Activated CD4-positive, alpha-beta T cell treated with anti-CD3 and anti-CD28 coated beads for 4 hours (primary cell): ENCODE results near the gene CABP2.

Experiments used
- DNase-seq, 2 donors: peaks; one replicate each; pipeline ENCODE4 v3.0.0-alpha.2; 2020

CABP2 gene

DNA sequence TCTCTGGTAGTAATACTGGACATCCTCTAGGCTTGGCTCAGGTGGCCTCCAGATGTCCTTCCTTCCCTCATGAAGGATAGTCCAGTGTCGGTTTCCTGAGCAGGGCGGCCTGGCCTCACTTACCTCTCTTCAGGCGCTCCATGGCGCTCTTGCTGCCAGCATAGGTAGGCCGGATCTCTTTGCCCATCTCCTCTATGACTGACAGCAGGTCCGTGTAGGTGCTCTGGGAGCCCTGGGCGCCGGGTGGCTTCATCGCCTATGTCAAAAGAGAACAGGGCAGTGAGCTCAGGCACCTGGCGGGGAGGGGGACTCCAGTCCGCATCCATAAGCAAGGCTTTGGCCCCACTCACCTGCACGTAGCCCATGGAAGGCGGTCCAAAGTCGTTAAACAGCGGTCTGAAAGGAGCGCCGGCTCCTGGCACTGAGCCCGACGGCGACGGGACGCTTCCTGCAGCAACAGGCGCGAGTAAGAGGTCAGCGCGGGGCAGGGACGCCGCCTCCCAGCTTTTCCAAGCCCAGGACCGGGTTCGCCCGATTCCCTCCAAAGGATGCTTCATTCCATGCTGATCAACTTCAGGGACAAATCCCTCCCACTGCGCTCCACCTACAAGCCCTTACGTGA, 15.9 kb downstream of the CABP2 start:
- no peak for DNase-seq

DNA sequence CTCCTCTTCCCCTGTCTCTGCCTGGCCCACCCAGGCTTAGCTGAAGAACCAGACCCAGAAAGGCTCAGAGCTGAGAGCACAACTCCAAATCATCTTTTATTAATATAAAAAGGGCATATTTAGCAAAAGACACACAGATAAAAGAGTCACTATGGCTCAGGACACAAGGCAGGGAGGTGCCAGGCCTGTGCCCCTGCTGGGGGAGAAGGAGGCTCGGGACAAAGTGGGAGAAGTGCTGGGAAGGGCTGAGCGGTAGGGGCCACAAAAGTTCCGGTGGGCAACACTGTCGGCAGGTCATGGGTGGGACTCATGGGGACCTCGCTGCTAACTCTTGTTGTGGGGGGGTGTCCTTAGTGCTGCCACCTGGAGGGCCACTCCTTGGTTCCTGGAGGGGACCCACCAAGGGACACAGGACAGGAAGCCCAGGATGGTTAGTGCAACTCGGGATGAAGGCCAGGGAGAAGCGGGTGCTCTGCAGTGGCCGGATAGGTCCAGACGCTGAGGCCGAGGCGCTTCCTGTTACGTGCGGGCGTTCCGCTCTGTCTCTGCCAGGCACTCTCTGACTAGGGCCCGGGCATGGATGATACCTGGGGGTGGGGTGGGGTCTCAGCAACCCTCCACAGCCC, 16.7 kb downstream of the CABP2 start:
- no peak for DNase-seq

DNA sequence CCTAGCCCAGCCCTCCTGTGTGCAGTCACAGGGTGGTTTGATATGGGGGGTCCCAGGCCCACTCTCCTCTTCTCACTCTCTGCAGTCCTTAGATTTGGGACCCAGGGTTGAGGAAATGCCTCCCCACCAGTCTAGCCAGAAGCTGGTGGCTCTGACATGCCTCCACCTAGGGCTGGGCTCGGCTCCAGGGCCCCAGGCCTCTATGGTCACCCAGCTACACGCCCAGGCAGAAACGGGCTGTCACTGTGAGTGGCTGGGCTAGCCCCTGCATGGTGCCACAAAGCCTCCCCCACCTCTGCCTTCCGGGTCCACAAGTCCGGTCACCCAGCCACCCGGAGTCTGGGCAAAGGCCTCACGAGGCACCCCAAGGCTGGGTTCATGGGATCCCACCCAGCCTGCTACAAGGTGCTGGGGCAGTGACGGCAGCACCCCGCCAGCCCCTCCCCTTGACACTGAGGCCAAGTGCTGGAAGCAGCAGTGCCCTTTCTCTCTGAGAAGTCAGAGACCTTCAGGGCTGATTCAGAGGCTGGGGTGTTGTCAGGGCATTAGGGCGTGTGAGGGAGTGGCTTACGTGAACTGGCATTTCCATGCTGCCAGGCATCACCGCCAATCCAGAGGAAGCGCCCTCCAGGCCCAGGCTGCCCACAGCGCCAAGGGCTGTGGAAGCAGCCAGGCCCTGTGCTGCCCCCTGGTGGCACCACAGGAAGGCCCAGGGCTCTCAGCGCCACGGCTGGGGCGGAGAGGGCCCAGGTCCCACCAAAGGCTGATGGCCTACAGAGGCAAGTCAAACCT, 17.4 kb downstream of the CABP2 start:
- peak; percentile 87 to 89 for DNase-seq

DNA sequence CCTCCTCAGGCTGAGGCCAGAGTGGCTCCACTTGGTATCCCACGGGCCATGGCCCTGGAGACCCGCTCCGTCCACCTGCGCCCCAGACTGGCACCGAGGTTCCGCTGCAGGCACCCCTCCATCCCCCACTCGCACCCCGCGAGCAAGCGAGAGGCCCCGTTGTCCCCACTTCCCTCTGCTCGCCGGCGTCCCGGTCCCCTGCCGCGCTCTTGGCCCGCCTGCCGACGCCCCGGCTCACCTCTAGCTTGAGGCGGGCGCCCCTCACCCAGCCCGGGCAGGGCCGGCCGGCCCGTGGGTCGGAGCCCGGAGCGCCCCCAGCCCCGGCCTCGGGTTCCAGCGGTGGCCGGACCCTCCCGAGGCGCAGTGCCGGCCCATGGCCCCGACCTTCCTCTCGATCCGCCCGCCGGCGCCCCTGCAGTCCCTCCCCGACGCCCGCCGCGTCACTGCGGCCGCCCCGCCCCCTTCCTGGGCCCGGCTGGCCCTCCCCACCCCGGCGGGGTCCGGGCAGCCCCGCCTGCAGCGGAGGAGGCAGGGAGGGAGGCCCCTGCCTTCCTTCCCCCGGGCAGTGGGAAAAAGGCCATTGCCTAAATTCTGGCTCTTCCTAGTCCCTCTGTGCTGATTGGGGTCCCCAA, 18.2 kb downstream of the CABP2 start, which contains the start of gene PITPNM1:
PITPNM1 (minus strand) TSS at position 414 of the 632 bp plus-strand sequence. CDS start 1,183 bp downstream, outside the sequence.
- DNase-seq = peak; percentile 64 to 70

- no peak for DNase-seq
These were observed 19.0 kb downstream of the CABP2 start for GRCh38 chr11:67504005-67504949.

DNA sequence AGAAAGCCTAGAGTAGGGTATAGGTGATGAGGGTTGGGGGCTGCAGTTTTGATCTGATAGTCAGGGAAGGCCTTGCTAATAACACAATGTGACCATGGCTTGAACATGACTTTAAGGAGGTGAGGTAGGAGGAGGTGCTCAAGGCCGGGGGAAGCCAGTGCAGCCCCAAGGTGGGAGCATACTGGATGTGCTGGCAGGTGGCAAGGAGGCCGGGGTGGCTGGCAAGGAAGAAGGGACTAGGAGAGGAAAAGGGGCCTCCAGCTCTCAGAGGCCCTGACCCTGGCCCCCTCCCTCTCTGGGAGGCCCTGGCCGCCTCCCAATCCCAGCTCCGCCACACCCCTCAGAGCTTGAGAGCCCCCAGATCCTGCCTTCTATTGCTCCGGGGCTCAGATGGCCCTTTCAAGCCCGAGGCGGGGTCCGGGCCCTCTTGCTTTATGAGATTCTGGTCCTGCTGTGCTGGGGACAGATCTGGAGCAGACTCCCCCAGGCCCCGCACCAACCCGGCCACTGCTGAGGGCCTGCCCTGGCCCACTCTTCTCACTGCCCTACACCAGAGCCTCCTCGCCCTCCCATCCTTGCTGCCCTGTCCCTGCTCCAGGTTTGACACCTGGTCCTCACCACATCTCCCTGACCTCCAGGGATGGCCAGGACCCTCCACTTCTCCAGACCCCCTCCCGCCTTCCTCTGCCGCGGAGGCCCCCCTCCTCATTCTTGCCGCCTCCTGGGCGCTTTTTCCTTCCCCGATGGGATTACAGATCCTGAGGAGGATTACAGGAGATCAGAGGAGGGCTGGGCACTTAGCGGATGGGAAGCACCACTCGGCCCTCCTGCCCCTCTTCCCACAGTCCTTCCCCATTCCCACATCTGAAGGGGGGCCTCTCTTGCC, 19.9 kb downstream of the CABP2 start:
- no peak for DNase-seq

GRCh38 chr11:67502328-67502979, 20.8 kb downstream of the CABP2 start:
- no peak for DNase-seq

- DNase-seq = no peak
These were observed 21.4 kb downstream of the CABP2 start for GRCh38 chr11:67501854-67502253.

DNA sequence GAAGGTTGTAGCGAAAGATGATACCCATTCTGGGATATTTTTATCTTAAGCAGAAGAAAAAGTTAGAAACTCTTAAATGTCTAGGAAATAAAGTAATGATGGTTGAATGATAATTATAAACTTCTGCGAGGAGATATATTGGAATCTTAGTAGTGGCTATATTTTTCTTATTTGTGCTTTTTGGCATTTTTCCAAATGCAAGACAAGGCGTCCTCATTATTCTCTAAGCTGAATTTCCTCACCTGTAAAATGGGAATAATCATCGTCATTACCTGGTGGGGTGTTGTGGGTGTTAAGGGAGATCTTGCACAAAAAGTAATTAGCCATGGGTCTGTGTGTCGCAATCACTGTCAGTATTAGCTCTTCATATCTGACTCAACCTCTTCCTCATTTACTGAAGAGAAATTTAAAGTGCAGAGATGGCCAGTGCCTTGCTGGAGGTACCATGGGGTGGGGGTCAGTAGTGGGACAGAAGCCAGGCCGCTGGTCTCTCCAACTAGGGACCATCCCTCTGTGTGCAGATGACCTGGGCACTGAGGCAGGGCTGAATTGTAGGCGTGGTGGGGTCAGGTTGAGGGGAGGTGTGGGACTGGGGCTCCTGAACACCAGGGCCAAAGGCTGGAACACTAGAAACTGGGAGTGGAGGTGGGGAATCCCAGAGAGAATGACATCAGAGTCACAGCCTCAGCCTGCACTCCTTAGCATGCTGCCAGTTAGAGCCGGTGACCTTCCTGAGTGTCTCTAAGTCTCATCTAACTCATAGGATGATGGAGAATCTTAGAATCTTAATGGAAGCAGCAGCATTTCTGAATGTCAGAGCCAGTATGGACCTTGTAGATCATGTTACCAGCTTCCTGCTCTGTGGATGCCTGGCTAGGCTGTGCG, 22.2 kb downstream of the CABP2 start:
- no peak for DNase-seq

DNA sequence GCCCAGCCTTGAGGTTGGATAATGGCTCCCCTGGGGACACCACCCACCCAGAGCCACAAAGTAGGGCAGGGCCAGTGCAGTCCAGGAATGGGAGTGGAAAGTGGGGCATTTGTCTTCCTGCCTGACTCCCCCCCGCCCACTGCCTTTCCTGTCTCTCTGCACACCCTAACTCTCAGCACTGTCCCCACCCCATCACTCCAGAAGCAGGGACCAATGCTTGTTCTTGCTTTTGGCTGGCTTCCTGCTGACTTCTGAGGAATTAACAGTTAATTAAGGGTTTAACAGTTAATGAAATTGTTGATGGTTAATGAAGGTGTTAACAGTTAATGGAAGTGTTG, 22.8 kb downstream of the CABP2 start:
- no peak for DNase-seq

- no peak for DNase-seq
These were observed 23.3 kb downstream of the CABP2 start for GRCh38 chr11:67499808-67500483.

GRCh38 chr11:67498544-67498972, 24.7 kb downstream of the CABP2 start:
- no peak for DNase-seq

DNA sequence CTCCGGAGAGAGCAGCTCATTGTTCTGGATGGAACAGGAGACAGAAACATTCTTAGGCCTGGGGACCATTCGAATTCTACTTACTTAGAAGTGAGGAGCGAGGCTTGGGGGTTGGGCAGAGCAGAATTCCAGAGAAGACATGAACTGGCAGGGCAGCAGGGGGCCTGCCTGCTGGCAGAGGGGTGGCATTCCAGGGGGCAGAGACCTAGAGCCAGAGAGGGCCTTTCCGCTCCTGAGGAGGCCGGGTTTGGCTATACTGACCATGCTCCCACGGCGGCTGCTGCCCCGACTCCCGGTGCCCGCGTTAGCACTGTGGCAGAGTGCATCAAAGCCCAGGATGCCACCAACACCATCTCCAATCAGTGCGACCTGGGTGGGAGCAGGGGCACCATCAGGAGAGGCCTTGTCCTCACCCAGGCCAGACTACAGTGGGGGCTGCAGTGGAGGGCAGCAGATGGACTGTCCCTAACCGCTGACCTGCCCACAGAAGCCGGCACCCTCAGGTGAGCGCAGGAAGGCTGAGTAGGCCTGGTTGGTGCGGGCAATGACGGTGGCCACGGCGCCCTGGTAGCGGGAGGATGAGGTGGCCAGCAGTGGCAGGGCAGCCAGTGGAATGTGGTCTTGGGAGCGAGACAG, 25.5 kb downstream of the CABP2 start:
- DNase-seq = no peak

DNA sequence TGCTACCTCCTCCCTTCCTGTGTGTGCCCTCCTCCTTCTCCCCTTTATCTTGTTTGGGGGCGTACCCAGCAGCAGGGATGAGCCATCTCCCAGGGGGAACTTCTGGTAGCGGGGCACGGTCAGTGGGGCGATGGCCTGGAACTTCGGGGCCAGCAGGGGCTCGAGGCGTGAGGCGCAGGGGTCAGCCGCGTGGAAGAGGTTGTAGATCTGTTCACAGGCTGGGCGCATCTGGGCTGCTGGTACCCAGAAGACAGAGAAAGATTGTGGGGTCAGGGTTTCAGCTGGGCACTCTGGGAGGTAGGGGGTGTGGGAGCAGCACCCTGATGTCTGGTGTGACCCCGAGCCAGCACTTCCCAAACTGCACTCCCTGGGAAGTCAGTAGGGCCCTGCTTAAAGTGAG, 27.1 kb downstream of the CABP2 start:
- DNase-seq = no peak

- DNase-seq = no peak
These were observed 27.8 kb downstream of the CABP2 start for GRCh38 chr11:67495234-67496005.

DNA sequence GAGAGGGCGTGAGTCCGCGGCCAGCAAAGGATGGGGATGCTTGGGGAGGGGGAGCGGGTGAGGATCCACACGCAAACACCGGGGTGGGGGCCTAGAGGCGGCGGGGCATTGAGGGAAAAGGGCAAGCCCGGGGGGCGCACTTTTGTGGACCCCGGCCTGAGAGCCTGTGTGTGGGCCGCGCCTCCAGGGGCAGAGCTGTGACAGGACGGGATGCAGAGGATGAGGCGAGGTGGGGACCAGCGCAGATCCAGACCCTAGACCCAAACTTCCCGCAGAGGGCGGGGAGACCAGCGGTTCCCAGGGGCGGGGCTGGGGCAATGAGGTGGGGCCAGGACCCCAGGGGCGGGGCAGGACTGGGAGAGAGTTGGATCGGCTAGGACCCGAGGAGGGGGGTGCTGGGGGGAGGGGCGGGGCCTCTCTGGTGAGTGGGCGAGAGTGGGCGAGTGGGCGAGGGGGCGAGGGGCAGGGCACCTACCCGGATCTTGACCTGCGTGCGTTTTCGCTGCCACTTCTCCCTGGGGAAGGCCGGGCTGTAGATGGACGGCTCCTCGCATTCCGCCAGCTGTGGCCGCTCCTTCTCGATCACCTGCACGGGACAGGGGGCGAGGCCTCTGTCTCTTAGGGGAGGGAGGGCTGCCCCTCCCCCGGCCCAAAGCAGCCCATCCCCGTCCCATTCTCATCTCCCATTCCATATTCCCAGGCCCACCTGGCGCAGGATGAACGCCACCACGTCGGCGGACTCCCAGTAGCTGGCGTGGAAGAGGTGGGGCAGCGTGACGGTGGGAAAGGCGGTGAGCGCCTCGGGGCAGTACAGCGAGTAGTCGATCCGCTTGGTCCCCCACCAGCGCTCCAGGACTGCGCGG, 28.6 kb downstream of the CABP2 start:
- no peak for DNase-seq
